NCI-H2196 treated with DMSO at 0.1 percent for 48 hours (cell line): ENCODE results near the gene ZC3H12D.

ENCODE experiments used
- DNase-seq: peaks from one replicate; lab custom pipeline; 2025; ENCODE audit not compliant: unreplicated experiment; lab: John Stamatoyannopoulos, UW

Gene ZC3H12D

GRCh38 chr6:149414821-149415220 is 70.0 kb downstream of the ZC3H12D start:
- DNase-seq, result no peak

DNA sequence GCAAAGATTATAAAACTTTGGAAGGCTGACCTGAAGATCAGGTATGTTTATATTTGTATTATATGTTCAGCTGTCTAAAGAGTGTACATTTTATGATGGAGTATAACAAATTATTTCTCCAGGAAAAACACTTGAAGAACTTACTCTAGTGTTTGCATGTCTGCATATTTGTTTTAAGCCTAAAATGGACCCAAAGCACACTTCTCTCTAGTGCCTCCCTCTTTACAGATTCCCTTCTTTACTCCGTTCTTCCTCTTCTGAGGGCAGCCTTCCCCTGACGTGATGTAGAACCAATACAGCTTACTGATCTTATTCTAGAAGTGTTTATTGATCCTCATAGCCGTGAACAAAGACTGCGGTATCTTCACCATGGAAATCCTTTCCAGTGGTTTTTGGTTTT is 70.8 kb downstream of the ZC3H12D start:
- DNase-seq, result no peak

GRCh38 chr6:149410557-149410956 is 74.3 kb downstream of the ZC3H12D start:
- DNase-seq, result no peak

DNA sequence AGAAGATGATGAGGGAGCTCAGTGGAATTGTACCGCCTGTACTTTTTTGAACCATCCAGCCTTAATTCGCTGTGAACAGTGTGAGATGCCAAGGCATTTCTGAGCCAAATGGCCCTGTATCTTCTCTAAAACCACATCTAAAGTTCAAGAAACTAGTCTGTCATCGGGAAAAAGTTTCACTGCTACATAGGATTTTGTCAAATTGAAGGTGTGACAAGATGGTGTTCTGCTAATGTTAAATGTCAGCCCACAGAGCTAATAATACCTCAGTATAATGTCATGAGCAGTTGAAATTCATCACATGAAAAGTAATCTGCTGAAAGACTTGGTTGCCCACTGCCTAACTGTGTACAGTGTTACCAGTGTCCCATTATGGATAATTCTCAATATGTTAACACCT is 75.2 kb downstream of the ZC3H12D start:
- DNase-seq, result no peak

DNA sequence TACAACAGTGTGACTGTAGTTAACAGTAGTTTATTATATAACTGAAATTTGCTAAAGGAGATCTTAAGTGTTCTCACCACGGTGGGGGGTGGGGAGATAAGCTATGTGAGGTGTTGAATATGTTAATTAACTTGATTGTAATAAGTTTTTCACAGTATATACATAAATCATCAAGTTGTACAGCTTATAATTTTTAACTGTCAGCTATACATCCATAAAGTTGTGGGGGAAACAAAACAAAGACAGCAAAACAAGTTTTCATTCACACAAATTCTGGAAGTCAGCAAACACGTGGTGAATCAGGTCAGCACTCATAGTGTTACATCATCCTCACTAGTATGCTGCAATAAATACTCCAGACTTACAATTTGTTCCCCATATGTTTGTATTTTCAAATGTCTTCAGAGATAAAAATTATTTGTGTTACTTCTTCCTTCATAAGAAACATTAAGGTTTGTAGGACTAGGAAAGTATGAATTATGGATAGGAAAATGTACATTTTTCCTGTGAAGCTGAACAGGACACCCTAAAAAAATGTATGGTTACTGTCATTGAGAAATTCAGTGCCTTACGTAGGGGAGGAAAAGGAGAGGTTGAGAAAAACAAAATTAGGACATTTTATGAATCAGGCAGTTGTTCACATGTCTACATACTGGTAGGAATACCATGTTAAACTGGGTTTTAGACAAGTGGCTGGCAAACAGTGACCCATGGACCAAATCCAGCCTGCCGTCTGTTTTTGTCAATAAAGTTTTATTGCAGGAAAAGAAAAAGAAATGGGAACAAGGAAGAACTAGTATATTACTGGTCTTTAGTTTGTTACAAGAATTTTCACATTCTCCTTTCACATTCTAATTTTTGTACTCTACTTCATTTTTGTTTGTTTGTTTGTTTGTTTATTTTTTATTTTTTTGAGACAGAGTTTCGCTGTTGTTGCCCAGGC is 78.7 kb downstream of the ZC3H12D start:
- DNase-seq, result no peak

- no peak for DNase-seq
Measured at GRCh38 chr6:149403534-149403933, 81.3 kb downstream of the ZC3H12D start.

GRCh38 chr6:149400050-149400449 is 84.8 kb downstream of the ZC3H12D start, which contains the start of gene SUMO4:
Gene SUMO4, plus strand, starts transcription at chr6:149400262. Its CDS starts 130 bp downstream, at chr6:149400392.
- no peak for DNase-seq

DNA sequence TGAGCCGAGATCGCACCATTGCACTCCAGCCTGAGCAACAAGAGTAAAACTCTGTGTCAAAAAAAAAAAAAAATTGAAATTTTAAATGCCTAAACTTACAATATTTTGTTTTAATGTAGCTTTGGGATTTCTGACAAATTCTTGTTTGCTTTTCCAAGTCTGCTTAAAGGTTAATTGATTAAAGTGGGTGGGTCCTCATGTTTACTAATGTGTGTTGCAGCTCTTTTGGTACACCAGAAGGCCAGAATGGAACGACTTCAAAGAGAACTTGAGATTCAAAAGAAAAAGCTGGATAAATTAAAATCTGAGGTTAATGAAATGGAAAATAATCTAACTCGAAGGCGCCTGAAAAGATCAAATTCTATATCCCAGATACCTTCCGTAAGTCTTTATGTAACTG is 87.4 kb downstream of the ZC3H12D start:
- no peak for DNase-seq
